AG10803 (cell line): ENCODE measurements around the gene COL4A1.

Experiments used
- DNase-seq: peaks from one replicate; pipeline ENCODE4 v3.0.0; 2010; ENCODE audit warnings: low read depth
- H3K4me3 ChIP-seq: 2 replicates; pipeline ENCODE4 v1.5.1; 2011; ENCODE audit warnings: mild to moderate bottlenecking, low read length, control low read depth
- CTCF ChIP-seq: conservative IDR thresholded peaks from 2 replicates; pipeline ENCODE4 v1.5.1; 2011; ENCODE audit warnings: mild to moderate bottlenecking, low read length, control low read depth, inconsistent platforms

COL4A1 gene

GRCh38 chr13:110273254-110273653, 33.7 kb downstream of the COL4A1 start:
- no peak overlapping the region for H3K4me3 ChIP-seq
- DNase-seq: no peak
- no peak for TF ChIP-seq CTCF

GRCh38 chr13:110272651-110273050, 34.3 kb downstream of the COL4A1 start:
- no peak for DNase-seq
- no peak overlapping the region for H3K4me3 ChIP-seq
- no peak for TF ChIP-seq CTCF

GRCh38 chr13:110272227-110272626, 34.7 kb downstream of the COL4A1 start:
- no peak overlapping the region for H3K4me3 ChIP-seq
- DNase-seq: no peak
- no peak for TF ChIP-seq CTCF

GRCh38 chr13:110271313-110271712, 35.6 kb downstream of the COL4A1 start:
- DNase-seq: no peak
- TF ChIP-seq CTCF: no peak
- H3K4me3 ChIP-seq: no peak overlapping the region

GRCh38 chr13:110270507-110270906, 36.5 kb downstream of the COL4A1 start:
- no peak for DNase-seq
- H3K4me3 ChIP-seq: no peak overlapping the region

GRCh38 chr13:110269509-110270185, 37.3 kb downstream of the COL4A1 start:
- no peak for DNase-seq
- no peak overlapping the region for H3K4me3 ChIP-seq
- TF ChIP-seq CTCF: no peak

More at GRCh38 chr13:110270507-110270906, 36.5 kb downstream of the COL4A1 start:
- no peak for TF ChIP-seq CTCF

GRCh38 chr13:110268576-110269185, 38.3 kb downstream of the COL4A1 start:
- no peak for TF ChIP-seq CTCF
- no peak for DNase-seq
- no peak overlapping the region for H3K4me3 ChIP-seq
